ENCODE measurements around the gene UVRAG. TPM values are rescaled to one million over a fixed set of nuclear protein-coding genes. Genes with fewer than 3 reads are reported as not detected.

The UVRAG gene
- total RNA-seq, 1 donor from 2014 or later: 24.3 TPM

- no peak for DNase-seq (ENCODE audit: low spot score)
Observed at GRCh38 chr11:76096552-76096951, 281.5 kb downstream of the UVRAG start.

GRCh38 chr11:76102802-76103201, 287.8 kb downstream of the UVRAG start:
- no peak for DNase-seq (ENCODE audit: low spot score)

- DNase-seq (ENCODE audit: low spot score): no peak
Observed at GRCh38 chr11:76103460-76103859, 288.4 kb downstream of the UVRAG start.

GRCh38 chr11:76104285-76104684, 289.3 kb downstream of the UVRAG start:
- no peak for DNase-seq (ENCODE audit: low spot score)

- no peak for DNase-seq (ENCODE audit: low spot score)
Observed at GRCh38 chr11:76105637-76106036, 290.6 kb downstream of the UVRAG start.

- no peak for DNase-seq (ENCODE audit: low spot score)
Observed at GRCh38 chr11:76107971-76108370, 293.0 kb downstream of the UVRAG start.

GRCh38 chr11:76114238-76114637, 299.2 kb downstream of the UVRAG start:
- DNase-seq (ENCODE audit: low spot score): no peak

- DNase-seq (ENCODE audit: low spot score): no peak
Observed at GRCh38 chr11:76115555-76115954, 300.5 kb downstream of the UVRAG start.

GRCh38 chr11:76119032-76119431, 304.0 kb downstream of the UVRAG start:
- DNase-seq (ENCODE audit: low spot score): no peak

GRCh38 chr11:76119779-76120178, 304.8 kb downstream of the UVRAG start:
- no peak for DNase-seq (ENCODE audit: low spot score)

- no peak for DNase-seq (ENCODE audit: low spot score)
Observed at GRCh38 chr11:76120513-76121101, 305.6 kb downstream of the UVRAG start.

- DNase-seq (ENCODE audit: low spot score): no peak
Observed at GRCh38 chr11:76123248-76123647, 308.2 kb downstream of the UVRAG start.

- DNase-seq (ENCODE audit: low spot score): no peak
Observed at GRCh38 chr11:76124905-76125770, 310.1 kb downstream of the UVRAG start.

- DNase-seq (ENCODE audit: low spot score): no peak
Observed at GRCh38 chr11:76129729-76130128, 314.7 kb downstream of the UVRAG start.

- no peak for DNase-seq (ENCODE audit: low spot score)
Observed at GRCh38 chr11:76131142-76131541, 316.1 kb downstream of the UVRAG start.

- DNase-seq (ENCODE audit: low spot score): no peak
Observed at GRCh38 chr11:76131671-76132631, 316.9 kb downstream of the UVRAG start.

GRCh38 chr11:76134239-76134638, 319.2 kb downstream of the UVRAG start:
- DNase-seq (ENCODE audit: low spot score): no peak

GRCh38 chr11:76135491-76135890, 320.5 kb downstream of the UVRAG start:
- DNase-seq (ENCODE audit: low spot score): peak; percentile 8

GRCh38 chr11:76139314-76139713, 324.3 kb downstream of the UVRAG start:
- no peak for DNase-seq (ENCODE audit: low spot score)

- no peak for DNase-seq (ENCODE audit: low spot score)
Observed at GRCh38 chr11:76140912-76141574, 326.0 kb downstream of the UVRAG start.

- DNase-seq (ENCODE audit: low spot score): no peak
Observed at GRCh38 chr11:76141901-76142588, 327.0 kb downstream of the UVRAG start.
